ENCODE results near the gene LRRC38. TPM values are rescaled to one million over a fixed set of nuclear protein-coding genes. Genes with fewer than 3 reads are reported as not detected.

LRRC38 gene
- total and polyA plus RNA-seq, 2 donors from 2014 or later = not detected

- H3K9me3 ChIP-seq (ENCODE audit: control insufficient read depth in 2 of 3, insufficient read depth in 1 of 3, low read length in 3 of 3) = peaks cover 0 to 14% (median 5%) of the 10 kb centered on the region in 3 donors
- H3K27ac ChIP-seq (ENCODE audit: low read depth in 2 of 2, low read length in 2 of 2) = no peak overlapping the region
- DNase-seq = no peak
- no peak for TF ChIP-seq CTCF (IDR thresholded peaks at IDR 0.05; ENCODE audit: borderline replicate concordance, extremely low read depth, insufficient read depth)
- no peaks in the 10 kb centered on the region for H3K4me1 ChIP-seq (ENCODE audit: control insufficient read depth in 2 of 3, insufficient read depth in 2 of 3, low read depth in 1 of 3, low read length in 3 of 3)
- intact Hi-C loops (cut with DNase I) = no loop called here
- no peak overlapping the region for H3K4me3 ChIP-seq (ENCODE audit: low read length in 3 of 3)
- no peaks in the 10 kb centered on the region for H3K36me3 ChIP-seq (ENCODE audit: control insufficient read depth in 2 of 3, insufficient read depth in 3 of 3, low read length in 3 of 3)
- no peaks in the 10 kb centered on the region for H3K27me3 ChIP-seq (ENCODE audit: control insufficient read depth, insufficient read depth, low read length)
- no peak overlapping the region for H3K9ac ChIP-seq (ENCODE audit: low read length in 3 of 3)
- FAIRE-seq = no peak
Observed at GRCh38 chr1:13478692-13479091, 35.1 kb downstream of the LRRC38 start.

DNA sequence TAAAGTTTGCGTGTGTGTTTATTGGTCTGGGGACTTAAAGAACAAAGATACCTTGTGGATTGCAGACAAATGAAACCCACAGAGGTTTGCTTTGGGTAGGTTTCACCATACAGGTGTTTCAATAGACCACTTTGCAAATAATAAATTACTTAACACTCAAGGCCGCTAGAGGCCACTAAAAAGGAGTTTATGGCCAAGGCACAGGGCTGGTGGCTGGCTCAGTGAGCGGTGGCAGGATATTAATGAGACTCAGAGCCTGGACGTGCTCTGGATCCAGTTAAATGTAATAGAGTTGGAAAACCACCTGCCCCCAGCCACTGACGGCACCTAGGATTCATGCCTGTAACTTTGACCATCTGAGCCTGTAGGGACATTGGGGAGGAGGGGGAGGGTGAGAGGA, 44.5 kb downstream of the LRRC38 start:
- H3K4me3 ChIP-seq (ENCODE audit: low read length in 3 of 3) = no peak overlapping the region
- DNase-seq (peak in 4 of 5 donors; percentile 48 to 75 (median 59)), FAIRE-seq (no peak)
- no peak overlapping the region for H3K27ac ChIP-seq (ENCODE audit: low read depth in 2 of 2, low read length in 2 of 2)
- no peaks in the 10 kb centered on the region for H3K36me3 ChIP-seq (ENCODE audit: control insufficient read depth in 2 of 3, insufficient read depth in 3 of 3, low read length in 3 of 3)
- H3K9me3 ChIP-seq (ENCODE audit: control insufficient read depth in 2 of 3, insufficient read depth in 1 of 3, low read length in 3 of 3) = no peaks in the 10 kb centered on the region
- no peaks in the 10 kb centered on the region for H3K4me1 ChIP-seq (ENCODE audit: control insufficient read depth in 2 of 3, insufficient read depth in 2 of 3, low read depth in 1 of 3, low read length in 3 of 3)
- no peak for TF ChIP-seq CTCF (IDR thresholded peaks at IDR 0.05; ENCODE audit: borderline replicate concordance, extremely low read depth, insufficient read depth)
- H3K9ac ChIP-seq (ENCODE audit: low read length in 3 of 3) = no peak overlapping the region
- H3K27me3 ChIP-seq (ENCODE audit: control insufficient read depth, insufficient read depth, low read length) = no peaks in the 10 kb centered on the region
- intact Hi-C loops (cut with DNase I) = no loop called here

DNA sequence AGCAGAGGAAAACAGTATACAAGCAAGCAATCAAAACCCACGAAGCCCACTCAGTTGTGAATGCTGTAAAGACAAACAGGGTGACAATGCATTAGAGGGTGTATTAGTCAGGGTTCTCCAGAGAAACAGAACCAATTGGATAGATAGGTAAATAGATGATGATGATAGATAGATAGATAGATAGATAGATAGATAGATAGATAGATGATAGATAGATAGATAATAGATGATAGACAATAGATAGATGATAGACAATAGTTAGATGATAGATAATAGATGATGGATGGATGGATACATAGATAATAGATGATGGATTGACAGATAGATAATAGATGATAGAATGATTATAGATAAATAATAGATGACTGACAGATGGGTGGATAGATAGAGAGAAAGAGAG, 48.3 kb downstream of the LRRC38 start:
- Histone ChIP-seq H3K4me1 (ENCODE audit: control insufficient read depth in 2 of 3, insufficient read depth in 2 of 3, low read depth in 1 of 3, low read length in 3 of 3) (no peaks in the 10 kb centered on the region), H3K9ac (ENCODE audit: low read length in 3 of 3) (no peak overlapping the region), H3K36me3 (ENCODE audit: control insufficient read depth in 2 of 3, insufficient read depth in 3 of 3, low read length in 3 of 3) (no peaks in the 10 kb centered on the region), H3K27me3 (ENCODE audit: control insufficient read depth, insufficient read depth, low read length) (no peaks in the 10 kb centered on the region), H3K27ac (ENCODE audit: low read depth in 2 of 2, low read length in 2 of 2) (no peak overlapping the region), H3K4me3 (ENCODE audit: low read length in 3 of 3) (no peak overlapping the region), H3K9me3 (ENCODE audit: control insufficient read depth in 2 of 3, insufficient read depth in 1 of 3, low read length in 3 of 3) (no peaks in the 10 kb centered on the region)
- no peak for FAIRE-seq
- intact Hi-C loops (cut with DNase I) = no loop called here
- no peak for DNase-seq
- no peak for TF ChIP-seq CTCF (IDR thresholded peaks at IDR 0.05; ENCODE audit: borderline replicate concordance, extremely low read depth, insufficient read depth)

DNA sequence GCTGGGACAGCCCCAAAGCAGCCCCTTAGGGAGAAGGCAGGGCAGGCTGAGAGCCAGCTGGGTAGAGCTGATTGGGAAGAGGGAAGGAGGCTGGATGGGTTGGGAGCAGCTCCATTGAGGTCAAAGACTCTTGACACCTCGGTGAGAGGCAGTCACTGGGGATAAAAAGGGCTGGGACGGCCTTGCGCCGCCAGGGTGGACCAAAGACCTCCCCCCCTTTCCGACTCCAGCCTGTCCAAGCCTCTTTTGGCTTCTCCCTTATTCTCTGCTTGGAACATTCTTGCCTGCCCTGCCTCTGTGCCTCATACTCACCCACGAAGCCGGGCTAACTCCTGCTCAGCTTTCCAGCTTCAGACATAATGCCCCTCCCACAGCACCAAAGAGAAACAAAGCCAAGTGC, 51.1 kb downstream of the LRRC38 start:
- intact Hi-C loops (cut with DNase I) = no loop called here
- no peaks in the 10 kb centered on the region for H3K9me3 ChIP-seq (ENCODE audit: control insufficient read depth in 2 of 3, insufficient read depth in 1 of 3, low read length in 3 of 3)
- no peak overlapping the region for H3K27ac ChIP-seq (ENCODE audit: low read depth in 2 of 2, low read length in 2 of 2)
- no peak for DNase-seq
- H3K4me3 ChIP-seq (ENCODE audit: low read length in 3 of 3) = no peak overlapping the region
- no peaks in the 10 kb centered on the region for H3K4me1 ChIP-seq (ENCODE audit: control insufficient read depth in 2 of 3, insufficient read depth in 2 of 3, low read depth in 1 of 3, low read length in 3 of 3)
- no peaks in the 10 kb centered on the region for H3K27me3 ChIP-seq (ENCODE audit: control insufficient read depth, insufficient read depth, low read length)
- no peak for TF ChIP-seq CTCF (IDR thresholded peaks at IDR 0.05; ENCODE audit: borderline replicate concordance, extremely low read depth, insufficient read depth)
- no peak for FAIRE-seq
- H3K9ac ChIP-seq (ENCODE audit: low read length in 3 of 3) = no peak overlapping the region
- no peaks in the 10 kb centered on the region for H3K36me3 ChIP-seq (ENCODE audit: control insufficient read depth in 2 of 3, insufficient read depth in 3 of 3, low read length in 3 of 3)

All from kidney (tissue), 14 donors.